K562 treated with DMSO at 1 percent for 12 hours (cell line): ENCODE measurements around the gene RANBP9. TPM values are rescaled to one million over a fixed set of nuclear protein-coding genes. Genes with fewer than 3 reads are reported as not detected.

Source experiments
- total RNA-seq: library from RNA; unstranded; fragments of 300-600 nt; gene quantifications from 2 replicates; pipeline ENCODE4 v1.2.3, GENCODE V29; 2022; ENCODE audit not compliant: insufficient read depth

Gene RANBP9
- total RNA-seq: 29.4 and 80.4 TPM in 2 replicates

GRCh38 chr6:13711733-13712598 is at the start of gene RANBP9:
Gene RANBP9, minus strand, starts transcription at chr6:13711835. Its CDS starts 330 bp downstream, at chr6:13711505.

DNA sequence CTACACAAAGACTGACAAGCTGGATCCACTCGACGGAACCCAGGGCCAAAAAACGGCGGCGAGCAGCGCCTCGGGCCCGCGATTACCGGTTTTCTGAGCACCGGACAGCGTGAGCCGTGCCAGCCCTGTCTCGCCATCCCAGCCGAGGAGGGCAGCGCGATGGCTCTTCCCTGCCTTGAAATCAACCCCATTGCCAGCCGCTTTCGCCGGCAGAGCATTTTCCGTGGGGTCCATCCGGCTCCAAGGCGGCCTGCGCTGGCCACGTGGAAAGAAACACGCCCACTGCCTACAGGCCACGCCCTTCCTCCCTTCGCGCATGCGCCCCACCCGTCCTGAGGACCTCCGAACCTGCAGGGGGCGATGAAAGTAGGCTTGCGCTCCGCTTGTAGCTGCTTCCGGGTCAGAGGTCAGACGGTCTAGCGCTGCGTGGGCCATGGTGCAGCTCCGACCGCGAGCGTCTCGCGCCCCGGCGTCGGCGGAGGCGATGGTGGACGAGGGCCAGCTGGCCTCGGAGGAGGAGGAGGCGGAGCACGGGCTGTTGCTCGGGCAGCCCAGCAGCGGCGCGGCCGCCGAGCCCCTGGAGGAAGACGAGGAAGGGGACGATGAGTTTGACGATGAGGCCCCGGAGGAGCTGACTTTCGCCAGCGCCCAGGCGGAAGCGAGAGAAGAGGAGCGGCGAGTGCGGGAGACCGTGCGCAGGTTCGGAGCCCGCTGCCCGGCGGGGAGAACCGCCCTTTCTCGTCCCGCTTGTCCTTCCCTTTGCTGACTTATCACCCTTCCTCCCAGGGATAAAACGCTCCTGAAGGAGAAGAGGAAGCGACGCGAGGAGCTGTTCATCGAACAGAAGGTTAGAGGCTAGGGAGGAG is 96.5 kb downstream of the RANBP9 start, which contains the start of gene NOL7:
Gene NOL7 (plus strand): TSS at position 410 of the 866 bp plus-strand sequence. CDS start 24 bp downstream, at position 434.

DNA sequence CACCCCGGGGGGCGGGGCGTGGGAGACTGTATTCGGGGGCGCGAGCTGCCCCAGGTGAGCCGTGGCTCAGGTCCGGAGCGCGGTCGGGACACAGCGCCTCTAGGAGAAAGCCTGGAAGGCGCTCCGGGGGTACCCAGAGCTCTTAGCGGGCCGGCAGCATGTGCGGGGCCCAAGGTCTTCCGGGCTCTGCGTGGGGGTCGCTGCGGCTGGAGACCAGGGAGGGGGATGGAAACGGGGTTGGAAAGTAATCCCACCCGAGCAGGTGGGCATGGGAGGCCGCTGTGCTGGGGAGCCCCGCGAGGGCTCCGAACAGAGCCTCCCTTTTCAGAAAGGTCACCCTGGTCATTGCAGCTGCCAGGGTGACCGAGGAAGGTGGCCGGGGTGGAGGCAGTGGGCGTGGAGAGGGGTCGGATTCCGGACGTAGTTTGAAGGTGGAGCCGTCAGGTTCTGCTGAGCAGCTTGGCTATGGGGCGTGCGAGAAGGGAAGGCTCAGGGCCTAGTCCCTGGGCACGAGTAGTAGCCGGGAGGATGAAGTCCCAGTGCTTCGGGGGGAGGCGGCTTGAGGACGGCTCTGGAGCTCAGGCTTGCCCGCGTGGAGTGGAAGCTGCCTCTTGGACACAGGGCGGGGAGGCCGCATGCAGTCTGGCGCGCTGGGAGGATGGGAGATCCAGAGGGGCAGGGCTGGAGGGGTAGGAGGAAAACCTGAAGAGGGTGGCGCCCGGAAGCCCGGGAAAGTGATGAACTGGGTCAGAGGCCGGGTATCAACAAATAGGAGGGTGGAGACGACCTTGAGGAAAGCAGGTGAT is 136.9 kb downstream of the RANBP9 start, which contains the start of gene SIRT5:
Gene SIRT5 (plus strand): TSS at position 31 of the 806 bp plus-strand sequence. CDS start 9,510 bp downstream, outside the sequence.

Other genes starting within 250 kb of the RANBP9 start
- gene GFOD1, start 224.2 kb downstream of the RANBP9 start, total RNA-seq: 1.3 and 4.8 TPM in 2 replicates
- gene SIRT5, start 137.2 kb downstream of the RANBP9 start, total RNA-seq: 3.3 and 6.8 TPM in 2 replicates
- gene NOL7, start 96.5 kb downstream of the RANBP9 start, total RNA-seq: 102 and 141 TPM in 2 replicates
- gene MCUR1, start 102.7 kb upstream of the RANBP9 start, total RNA-seq: 19.5 and 26.1 TPM in 2 replicates
- 7.1 and 12.5 TPM in 2 replicates for gene RNF182, start 213.1 kb upstream of the RANBP9 start, total RNA-seq